NCI-H2081 treated with DMSO at 0.1 percent for 48 hours (cell line): ENCODE measurements around the gene GPSM3.
"Not testable (repeated sequence)": the region's sequence is repeated elsewhere in the genome, so short reads cannot be mapped to it uniquely, and the experiment has no call there.

ENCODE experiments used
- DNase-seq: peaks from one replicate; lab custom pipeline; 2025; lab: John Stamatoyannopoulos, UW

The GPSM3 gene

GRCh38 chr6:32192608-32193039 is at the start of gene GPSM3:
GPSM3 (minus strand) TSS chr6:32192643; CDS start chr6:32192513, 130 bp downstream.
- DNase-seq: no peak

DNA sequence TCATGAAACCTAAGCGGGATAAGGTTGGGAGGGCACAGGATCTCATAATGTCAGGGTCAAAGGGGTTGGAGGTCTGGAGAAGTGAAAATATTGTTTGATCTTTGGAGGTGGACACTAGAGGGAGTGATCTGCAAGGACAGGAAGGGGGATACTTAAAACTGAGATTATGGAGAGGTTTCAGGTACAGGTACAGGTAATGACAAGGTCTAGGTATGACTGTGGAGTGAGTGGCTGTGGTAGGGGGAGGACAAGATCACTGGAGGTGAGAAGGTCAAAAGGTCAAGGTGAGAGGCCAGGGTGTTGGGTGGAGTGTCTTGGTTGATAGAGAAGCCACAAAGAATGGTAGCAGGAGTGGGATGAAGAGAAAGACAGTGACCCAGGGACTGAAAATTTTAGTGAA is 48.2 kb upstream of the GPSM3 start:
- DNase-seq: no peak

GRCh38 chr6:32239462-32239861 is 47.0 kb upstream of the GPSM3 start:
- DNase-seq: no peak

DNA sequence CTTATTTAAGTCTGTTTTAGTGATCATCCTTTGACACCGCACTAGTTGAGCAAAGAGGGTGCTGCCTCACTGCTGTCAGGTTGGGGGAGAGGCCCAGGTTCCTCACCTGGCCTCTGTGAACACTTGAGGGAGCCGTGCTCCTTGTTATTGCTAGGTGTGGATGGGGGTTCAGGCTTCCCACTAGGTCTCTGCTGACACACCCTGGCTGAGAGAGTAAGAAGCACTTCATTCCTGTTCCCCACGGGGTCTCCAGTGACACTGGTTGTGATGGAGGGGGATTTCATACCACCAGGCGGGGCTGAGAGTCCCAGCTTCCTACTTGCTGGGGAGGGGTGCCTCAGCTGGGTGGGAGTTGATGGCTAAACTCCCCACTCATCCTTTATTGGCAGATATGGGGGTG is 42.5 kb upstream of the GPSM3 start:
- DNase-seq: no peak

- DNase-seq: no peak
Measured at GRCh38 chr6:32226434-32226833, 34.0 kb upstream of the GPSM3 start.

DNA sequence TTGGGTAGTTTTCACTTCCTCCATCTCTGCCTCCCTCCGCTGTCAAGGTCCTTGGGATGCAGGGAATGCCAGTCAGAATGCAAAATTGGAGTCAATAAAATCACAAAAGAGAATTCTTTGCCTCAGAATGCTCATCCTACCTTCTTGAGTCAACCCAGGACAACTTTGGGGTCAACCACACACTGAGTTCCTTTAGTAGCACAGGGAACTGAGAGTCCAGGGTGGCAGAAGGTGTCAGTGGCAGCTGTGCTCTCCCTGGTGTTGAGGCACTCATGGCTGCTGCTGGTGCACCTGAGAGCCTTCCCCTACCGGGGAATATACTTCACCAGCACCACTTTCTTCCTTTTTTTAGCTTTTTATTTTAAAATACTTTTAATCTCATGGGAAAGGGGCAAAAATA is 32.3 kb upstream of the GPSM3 start:
- no peak for DNase-seq

- no peak for DNase-seq
Measured at GRCh38 chr6:32223258-32224235, 31.1 kb upstream of the GPSM3 start, which contains the start of gene NOTCH4. NOTCH4 (minus strand) TSS chr6:32224067; CDS start chr6:32223928, 139 bp downstream.

- no peak for DNase-seq
Measured at GRCh38 chr6:32222333-32223230, 30.1 kb upstream of the GPSM3 start.

- DNase-seq: no peak
Measured at GRCh38 chr6:32220021-32220420, 27.6 kb upstream of the GPSM3 start.

DNA sequence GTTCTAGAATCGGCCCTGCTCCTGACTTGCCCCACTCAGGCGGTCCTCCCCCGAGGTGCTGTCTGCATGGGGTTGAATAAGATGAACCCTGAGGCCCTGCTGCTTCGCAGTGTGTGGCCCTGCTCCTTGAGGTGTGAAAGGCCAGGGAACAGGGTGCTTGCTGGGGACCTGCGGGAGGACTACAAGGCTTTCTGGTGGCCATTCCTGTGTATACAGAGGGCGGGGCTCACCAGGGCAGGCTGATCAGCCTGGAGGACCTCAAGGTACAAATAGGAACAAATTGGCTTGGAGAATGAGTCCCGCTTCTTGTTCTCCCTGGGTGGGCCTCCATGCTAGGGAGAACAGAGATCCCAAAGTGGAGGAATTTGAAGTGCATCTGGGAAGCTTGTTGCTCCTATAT is 25.7 kb upstream of the GPSM3 start:
- no peak for DNase-seq

GRCh38 chr6:32216998-32217397 is 24.6 kb upstream of the GPSM3 start:
- DNase-seq: no peak

DNA sequence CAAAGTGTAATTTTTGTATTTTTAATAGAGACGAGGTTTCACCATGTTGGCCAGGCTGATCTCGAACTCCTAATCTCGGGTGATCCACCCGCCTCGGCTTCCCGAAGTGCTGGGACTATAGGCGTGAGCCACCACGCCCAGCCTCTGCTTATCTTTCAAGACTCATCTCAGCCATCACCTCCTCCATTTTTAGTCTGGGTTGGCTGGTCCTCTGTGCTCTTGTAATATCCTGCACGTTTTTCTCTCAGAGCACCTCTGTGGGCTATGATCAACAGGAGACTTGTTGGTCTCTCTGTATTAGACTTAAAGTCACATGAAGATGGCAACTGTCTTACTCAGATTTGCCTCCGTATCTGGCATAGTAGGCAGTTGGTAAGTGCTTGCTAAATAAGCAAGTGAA is 23.8 kb upstream of the GPSM3 start:
- DNase-seq: no peak

DNA sequence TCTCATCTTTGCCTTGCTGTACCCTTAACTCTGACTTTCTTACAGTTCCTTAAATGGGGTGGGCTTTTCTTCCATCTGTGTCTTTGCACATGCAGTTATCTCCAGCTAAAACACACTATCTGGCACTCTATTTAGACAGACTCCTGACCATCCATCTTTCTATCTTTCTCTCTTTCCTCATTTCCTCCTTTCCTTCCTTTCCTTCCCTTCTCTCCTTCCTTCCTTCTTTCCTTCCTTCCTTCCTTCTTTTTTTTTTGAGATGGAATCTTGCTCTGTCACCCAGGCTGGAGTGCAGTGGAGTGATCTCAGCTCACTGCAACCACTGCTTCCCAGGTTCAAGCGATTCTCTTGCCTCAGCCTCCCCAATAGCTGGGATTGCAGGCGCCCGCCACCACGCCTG is 23.2 kb upstream of the GPSM3 start:
- no peak for DNase-seq

DNA sequence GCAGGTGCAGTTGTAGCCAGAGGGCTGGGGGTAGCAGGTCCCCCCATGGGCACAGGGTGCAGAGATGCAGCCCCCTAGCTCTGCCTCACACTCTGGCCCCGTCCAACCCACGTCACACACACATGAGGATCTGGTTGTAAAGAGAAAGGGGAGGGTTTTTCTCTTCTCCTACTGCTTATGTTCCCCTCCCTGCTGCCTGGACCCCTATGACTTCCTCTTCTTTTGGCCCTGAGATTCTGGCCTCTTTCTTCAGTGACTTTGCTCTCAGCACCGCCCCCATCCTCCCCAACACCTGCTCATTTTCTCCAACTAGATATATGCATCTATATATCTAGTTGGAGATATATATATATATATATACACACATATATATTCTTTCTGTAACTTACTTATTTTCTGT is 21.7 kb upstream of the GPSM3 start:
- no peak for DNase-seq

- no peak for DNase-seq
Measured at GRCh38 chr6:32213649-32214048, 21.2 kb upstream of the GPSM3 start.

DNA sequence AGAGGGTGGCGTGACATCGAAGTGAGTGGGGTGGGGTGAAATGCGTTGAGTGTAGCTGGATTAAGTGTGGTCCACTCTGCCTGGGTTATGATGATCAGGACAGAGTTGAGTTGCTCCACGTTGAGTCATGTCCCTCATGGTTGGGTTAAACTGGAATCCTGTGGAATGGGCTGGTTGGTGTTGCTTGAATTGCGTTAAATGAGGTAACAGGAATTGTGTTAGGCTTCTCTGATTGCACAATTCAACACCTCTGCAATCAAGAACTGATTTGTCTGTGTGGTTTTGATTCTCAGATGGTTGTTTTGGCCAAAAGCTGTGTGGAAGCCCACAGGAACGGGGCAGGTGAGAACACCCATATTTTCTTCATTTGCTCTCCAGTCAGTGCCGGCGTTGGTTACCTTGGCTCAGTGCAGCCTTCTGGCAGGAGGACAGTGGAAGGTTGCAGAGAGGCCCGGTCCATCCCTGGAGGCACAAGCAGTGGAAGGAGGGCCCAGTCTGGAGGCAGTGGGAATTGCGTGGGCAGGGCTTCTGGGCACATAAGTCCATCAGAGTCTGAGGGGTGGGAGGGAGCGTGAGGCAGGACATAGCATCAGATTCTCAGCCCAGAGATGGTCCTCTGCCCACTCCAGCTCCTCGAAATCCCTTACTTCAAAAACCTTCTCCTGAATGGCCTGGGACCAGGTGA is 19.8 kb upstream of the GPSM3 start:
- no peak for DNase-seq

DNA sequence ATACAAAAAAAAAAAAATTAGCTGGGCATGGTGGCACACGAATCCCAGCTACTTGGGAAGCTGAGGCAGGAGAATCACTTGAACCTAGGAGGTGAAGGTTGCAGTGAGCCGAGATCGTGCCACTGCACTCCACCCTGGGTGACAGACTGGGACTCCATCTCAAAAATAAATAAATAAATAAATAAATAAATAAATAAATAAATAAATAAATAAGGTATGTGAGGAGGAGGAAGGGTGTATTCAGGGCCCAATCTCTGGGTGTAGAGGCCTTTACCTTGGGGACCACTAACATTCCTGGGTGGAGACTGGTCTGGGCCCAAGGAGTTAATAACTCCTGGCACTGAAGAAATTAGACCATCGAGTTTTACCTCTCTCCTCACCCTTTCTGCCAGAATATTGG is 19.0 kb upstream of the GPSM3 start:
- not testable (repeated sequence) for DNase-seq

DNA sequence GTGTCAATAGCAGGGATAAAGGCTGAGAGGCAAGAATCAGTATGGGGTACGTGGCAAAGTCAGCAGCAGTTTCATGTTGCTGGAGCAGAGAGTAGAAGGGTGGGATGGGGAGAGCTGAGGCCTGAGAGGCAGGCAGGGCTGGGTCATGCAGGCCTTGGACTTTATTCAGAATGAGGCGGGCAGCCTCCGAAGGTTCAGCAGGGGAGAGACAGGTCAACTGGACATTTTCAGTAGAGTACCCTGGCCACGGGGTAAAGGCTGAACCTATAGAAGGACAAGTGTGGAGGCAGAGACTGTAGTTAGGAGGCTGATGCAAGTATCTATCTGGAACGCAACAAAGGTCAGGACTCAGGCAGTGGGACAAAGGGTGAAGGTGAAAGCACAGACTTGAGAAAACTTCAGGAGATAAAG is 17.8 kb upstream of the GPSM3 start:
- DNase-seq: no peak

DNA sequence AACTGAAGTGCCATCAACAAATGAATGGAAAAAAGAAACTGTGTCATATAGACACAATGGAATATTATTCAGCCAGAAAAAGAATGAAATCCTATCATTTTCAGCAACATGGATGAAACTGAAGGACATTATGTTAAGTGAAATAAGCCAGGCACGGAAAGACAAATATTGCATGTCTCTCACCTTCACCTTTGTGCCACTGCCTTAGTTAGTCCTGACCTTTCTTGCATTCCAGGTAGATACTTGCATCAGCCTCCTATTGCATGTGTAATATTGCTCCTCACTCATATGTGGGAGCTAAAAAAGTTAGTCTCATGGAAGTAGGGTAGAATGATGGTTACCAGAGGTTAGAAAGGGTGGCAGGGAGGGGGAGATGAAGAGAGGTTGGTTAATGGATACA is 16.6 kb upstream of the GPSM3 start:
- no peak for DNase-seq

GRCh38 chr6:32204268-32204715 is 11.8 kb upstream of the GPSM3 start:
- DNase-seq: no peak

DNA sequence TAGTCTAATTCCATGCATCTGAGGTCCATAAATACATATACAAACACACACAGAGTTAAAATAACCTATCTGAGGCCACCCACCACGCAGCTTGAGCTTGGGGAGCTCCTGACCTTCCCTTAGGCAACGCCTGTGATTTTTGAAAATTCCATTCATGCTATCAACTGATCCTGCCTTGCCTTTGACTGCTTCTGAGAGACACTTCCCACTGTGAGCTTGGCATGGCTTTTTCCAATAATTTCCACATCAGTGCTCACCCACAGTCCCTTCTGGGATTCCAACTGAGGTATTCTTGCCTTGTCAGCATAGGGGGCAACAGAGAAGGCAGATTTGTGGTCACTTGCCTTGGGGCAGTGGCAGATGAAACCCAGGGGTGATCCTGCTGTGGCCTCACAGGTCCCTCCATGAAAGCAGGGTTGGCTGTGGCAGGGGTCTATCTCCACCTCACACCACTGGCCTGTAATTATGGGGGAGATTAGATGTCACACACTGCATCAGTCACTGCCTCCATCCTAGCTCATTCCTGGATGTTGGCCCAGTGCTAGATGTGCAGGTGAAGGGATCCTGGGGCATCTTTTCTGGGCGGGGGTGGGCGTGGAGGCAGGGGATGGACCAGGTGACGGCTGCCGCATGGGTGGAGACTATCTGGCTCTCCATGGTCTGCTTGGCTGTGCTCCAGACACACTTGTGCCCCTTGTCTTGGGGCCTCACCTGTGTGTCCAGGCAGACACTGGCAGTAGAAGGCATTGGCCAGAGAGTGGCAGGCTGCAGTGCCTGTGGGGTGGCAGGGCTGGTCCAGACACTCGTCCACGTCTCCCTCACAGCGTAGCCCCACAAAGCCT is 11.2 kb upstream of the GPSM3 start:
- DNase-seq: no peak
